HepG2 (cell line): Measurements from ENCODE around the gene UBTD2. TPM values are rescaled to one million over a fixed set of nuclear protein-coding genes. Genes with fewer than 3 reads are reported as not detected.
"Not testable (repeated sequence)": the region's sequence is repeated elsewhere in the genome, so short reads cannot be mapped to it uniquely, and the experiment has no call there.

Experiments used
- ATAC-seq: fragments of 200-7000 bp; cut with Tn5 transposase; 3 replicates; pipeline ENCODE4 v1.9.1; 2020; ENCODE audit warnings: mild to moderate bottlenecking, moderate library complexity
- BruUV-seq: library from RNA; stranded (reverse); fragments of 400-500 nt; replicated peaks from 2 replicates; lab custom pipeline; 2021; lab: Mats Ljungman, UMichigan
- CTCF ChIA-PET: fragments of 300-600 bp; formaldehyde crosslinking; extraction: SDS; loops from one replicate; lab custom pipeline; 2021; ENCODE audit warnings: low total read pairs, inconsistent platforms, low intra/inter-chr PET ratio; lab: Yijun Ruan, JAX
- POLR2A ChIA-PET: fragments of 350-600 bp; sonication (Branson Sonifier 250); formaldehyde crosslinking; loops from one replicate; lab custom pipeline; 2020; ENCODE audit warnings: antibody characterized with exemption, inconsistent platforms; lab: Yijun Ruan, JAX
- DNase-seq: peaks from one replicate; pipeline ENCODE4 v3.0.0-alpha.2; 2015; ENCODE audit warnings: low spot score
- FAIRE-seq: peaks from 3 replicates; lab custom pipeline; 2011; peaks lifted over from hg19 to GRCh38; lab: Jason Lieb, UNC
- H2AFZ ChIP-seq: one replicate; pipeline ENCODE4 v1.6.1; 2011; ENCODE audit warnings: low read length, inconsistent platforms
- H3K27ac ChIP-seq: fragments of 300-600 bp; 3 replicates; pipeline ENCODE4 v1.8.0; 2011; ENCODE audit warnings: mixed run types, mild to moderate bottlenecking, mixed read lengths, low read length, inconsistent platforms; ENCODE audit not compliant: insufficient read depth; ENCODE audit errors: extremely low read length
- H3K27me3 ChIP-seq, 2 experiments: fragments of 200-600 bp in 1 of 2; 2 replicates in 1 of 2; 3 replicates in 1 of 2; pipeline versions ENCODE4 v1.6.0 to v1.8.0; 2011; ENCODE audit warnings: low read length in 2 of 2, mild to moderate bottlenecking in 2 of 2, moderate library complexity in 2 of 2, inconsistent platforms in 1 of 2; ENCODE audit not compliant: insufficient read depth in 2 of 2, control insufficient read depth in 1 of 2
- H3K36me3 ChIP-seq, 2 experiments: fragments of 200-600 bp in 1 of 2; replicated peaks in 1 of 2; 2 replicates in 1 of 2; 3 replicates in 1 of 2; pipeline versions ENCODE4 v1.5.1 to v1.8.0; 2011; ENCODE audit warnings: low read length in 2 of 2, inconsistent platforms in 1 of 2; ENCODE audit not compliant: insufficient read depth in 2 of 2, control insufficient read depth in 1 of 2
- H3K4me1 ChIP-seq: 2 replicates; pipeline ENCODE4 v1.5.1; 2012; ENCODE audit warnings: low read length, inconsistent platforms; ENCODE audit not compliant: insufficient read depth
- H3K4me2 ChIP-seq: 2 replicates; pipeline ENCODE4 v1.6.0; 2011; ENCODE audit warnings: low read depth, low read length, inconsistent platforms
- H3K4me3 ChIP-seq, 3 experiments: fragments of 200-600 bp in 1 of 3; sonication (generic), shearing (Covaris generic) in 1 of 3; replicated peaks in 1 of 3; 2 replicates each; pipeline ENCODE4 v1.5.1; 2011 to 2016; ENCODE audit warnings: low read length in 3 of 3, inconsistent platforms in 2 of 3, low read depth in 2 of 3, mild to moderate bottlenecking in 2 of 3, control low read depth in 1 of 3, mixed read lengths in 1 of 3; ENCODE audit not compliant: insufficient read depth in 1 of 3
- H3K79me2 ChIP-seq: one replicate; pipeline ENCODE4 v1.6.1; 2011; ENCODE audit warnings: low read length, inconsistent platforms; ENCODE audit not compliant: insufficient read depth
- H3K9ac ChIP-seq: 2 replicates; pipeline ENCODE4 v1.6.0; 2011; ENCODE audit warnings: mild to moderate bottlenecking, low read depth, low read length, inconsistent platforms; ENCODE audit not compliant: insufficient read depth
- H3K9me3 ChIP-seq: 2 replicates; pipeline ENCODE4 v1.5.1; 2012; ENCODE audit warnings: mild to moderate bottlenecking, low read length
- H4K20me1 ChIP-seq: 2 replicates; pipeline ENCODE4 v1.6.0; 2011; ENCODE audit warnings: inconsistent platforms, mild to moderate bottlenecking, low read length, moderate library complexity; ENCODE audit not compliant: insufficient read depth
- LCORL ChIP-seq, 2 experiments: fragments of 450-650 bp in 1 of 2; sonication (generic) in 1 of 2; formaldehyde crosslinking in 1 of 2; IDR thresholded peaks; 2 replicates each; pipeline versions ENCODE4 v1.5.0 to v1.6.1; 2017 to 2020; ENCODE audit warnings: antibody characterized with exemption in 1 of 2, missing genetic modification reagents in 1 of 2
- MAX ChIP-seq: IDR thresholded peaks from 2 replicates; pipeline ENCODE4 v1.6.1; 2012; ENCODE audit warnings: inconsistent platforms
- THYN1 ChIP-seq: sonication (generic); formaldehyde crosslinking; IDR thresholded peaks from 2 replicates; pipeline ENCODE4 v1.8.1; 2023; ENCODE audit warnings: low read depth, mild to moderate bottlenecking, moderate library complexity, missing genetic modification reagents, borderline replicate concordance
- ZFP37 ChIP-seq: sonication (generic); formaldehyde crosslinking; IDR thresholded peaks from 2 replicates; pipeline ENCODE4 v1.4.0; 2020; ENCODE audit warnings: missing genetic modification reagents, borderline replicate concordance
- ZNF160 ChIP-seq: sonication (generic); formaldehyde crosslinking; IDR thresholded peaks from 2 replicates; pipeline ENCODE4 v1.8.0; 2022; ENCODE audit warnings: mild to moderate bottlenecking, inconsistent platforms, missing genetic modification reagents
- ZNF224 ChIP-seq: sonication (generic); formaldehyde crosslinking; IDR thresholded peaks from 2 replicates; pipeline ENCODE4 v1.5.0; 2020; ENCODE audit warnings: mild to moderate bottlenecking, missing genetic modification reagents
- ZNF30 ChIP-seq: sonication (generic); formaldehyde crosslinking; IDR thresholded peaks from 2 replicates; pipeline ENCODE4 v1.5.0; 2020; ENCODE audit warnings: mild to moderate bottlenecking, missing genetic modification reagents
- WGBS: methylation state at CpG from one replicate; pipeline ENCODE4 v1.1.6; 2017; ENCODE audit warnings: low lambda C conversion rate; 5-methylcytosine and 5-hydroxymethylcytosine counted together
- in situ Hi-C: cut with HindIII; loops from 2 replicates; pipeline ENCODE4 v1.10.0; 2017; ENCODE audit warnings: low pct_unique_long_range_greater_than_20kb; ENCODE audit not compliant: extremely low pct_ligation_motif_present
- intact Hi-C: fragments of 100-400 bp; cut with micrococcal nuclease; formaldehyde crosslinking; loops from one replicate; pipeline ENCODE4 v1.10.0; 2022; ENCODE audit not compliant: unreplicated experiment
- polyA plus RNA-seq, 8 experiments: library from polyadenylated mRNA; depleted of rRNA in 3 of 8; stranded (reverse) in 7 of 8; unstranded in 1 of 8; fragments of >200 nt; fragmentation: Illumina TruSeq in 4 of 8; extraction: Trizol in 4 of 8; gene quantifications; 2 replicates each; pipeline versions ENCODE4 v1.2.1 to v1.2.3, GENCODE V29; 2011 to 2016; ENCODE audit warnings: low read depth in 4 of 8, missing spikeins in 1 of 8, mixed read lengths in 1 of 8; ENCODE audit not compliant: insufficient read depth in 1 of 8
- total RNA-seq, 5 experiments: library from RNA; depleted of rRNA; stranded (reverse); fragments of >200 nt; fragmentation: Illumina TruSeq; extraction: Trizol; gene quantifications; 2 replicates each; pipeline ENCODE4 v1.2.3, GENCODE V29; 2016; ENCODE audit warnings: low read depth in 1 of 5
- TF ChIP-seq, protein P1 (sequence below): sonication (generic); formaldehyde crosslinking; IDR thresholded peaks from 2 replicates; pipeline ENCODE4 v1.4.0; 2020; ENCODE audit warnings: missing genetic modification reagents
- TF ChIP-seq, protein P2 (sequence below): sonication (generic); formaldehyde crosslinking; IDR thresholded peaks from 2 replicates; pipeline ENCODE4 v1.4.0; 2020; ENCODE audit warnings: missing genetic modification reagents

UBTD2 gene
- total and polyA plus RNA-seq, 2 of the 13 experiments (the other 11 are each of a cell fraction or from before 2014, with no cell fraction given) = 15.2 to 24.1 TPM

DNA sequence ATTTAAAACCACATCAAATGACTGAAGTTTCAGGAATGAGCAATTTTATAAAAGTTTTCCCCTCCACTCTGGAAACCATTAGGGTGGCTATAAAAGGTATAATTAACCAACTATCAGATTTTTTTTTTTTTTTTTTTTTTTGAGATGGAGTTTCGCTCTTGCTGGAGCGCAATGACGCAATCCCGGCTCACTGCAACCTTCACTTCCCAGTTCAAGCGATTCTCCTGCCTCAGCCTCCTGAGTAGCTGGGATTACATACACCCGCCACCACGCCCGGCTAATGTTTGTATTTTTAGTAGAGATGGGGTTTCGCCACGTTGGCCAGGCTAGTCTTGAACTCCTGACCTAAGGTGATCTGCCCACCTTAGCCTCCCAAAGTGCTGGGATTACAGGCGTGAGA lies 77.6 kb downstream of the UBTD2 start:
- H3K27ac ChIP-seq, CTCF ChIA-PET, H4K20me1 ChIP-seq, BruUV-seq, DNase-seq, ATAC-seq, H3K27me3 ChIP-seq, H3K9ac ChIP-seq, H3K4me2 ChIP-seq, H2AFZ ChIP-seq, H3K4me3 ChIP-seq, POLR2A ChIA-PET, H3K79me2 ChIP-seq, in situ Hi-C loops, H3K4me1 ChIP-seq, H3K9me3 ChIP-seq, FAIRE-seq: not testable (repeated sequence)
- H3K36me3 ChIP-seq = peaks cover 0 to 13% of the 10 kb centered on the region in 2 experiments; a peak in 1 of 5 replicates
- WGBS = 95% methylated on average over 11 of the region's 11 CpGs
- intact Hi-C loops = loop anchor here (5.0 kb wide), 1 partner anchor 76 kb away; the partner anchor contains the start of gene UBTD2

DNA sequence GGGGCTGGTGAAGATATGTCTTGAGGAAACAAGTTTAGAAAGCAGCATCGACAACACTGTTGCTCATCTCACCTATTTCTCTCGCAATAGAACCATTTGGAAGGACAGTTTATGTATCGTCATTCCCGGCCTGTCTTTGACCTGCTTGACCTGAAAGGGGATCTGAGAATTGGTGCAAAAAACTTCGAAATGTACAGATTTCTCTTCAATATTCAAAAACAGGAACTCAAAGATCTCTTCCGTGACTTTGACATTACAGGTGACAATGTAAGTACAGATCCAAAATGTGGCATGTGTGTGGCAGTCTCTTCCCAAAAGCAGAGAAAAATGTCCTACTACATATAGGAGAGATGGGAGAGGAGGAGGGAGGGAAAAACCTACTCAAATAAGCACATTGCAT lies 83.1 kb downstream of the UBTD2 start:
- Histone ChIP-seq H3K27ac (no peak overlapping the region), H3K36me3 (no peaks in the 10 kb centered on the region), H3K9ac (no peak overlapping the region), H4K20me1 (no peaks in the 10 kb centered on the region), H3K79me2 (no peaks in the 10 kb centered on the region), H3K4me3 (no peak overlapping the region), H3K4me2 (no peak overlapping the region), H3K27me3 (no peaks in the 10 kb centered on the region), H3K4me1 (no peaks in the 10 kb centered on the region), H3K9me3 (no peaks in the 10 kb centered on the region), H2AFZ (no peak overlapping the region)
- FAIRE-seq = no peak
- DNase-seq = no peak
- 87% methylated on average over 6 of the region's 6 CpGs for WGBS
- no TSS peak for BruUV-seq
- in situ Hi-C loops = no loop called here
- ChIA-PET POLR2A (no interaction called here), CTCF (no interaction called here)
- no peak for ATAC-seq
- intact Hi-C loops = no loop called here
- TF ChIP-seq MAX (no peak), ZFP37 (no peak), THYN1 (CRISPR knock-in tag) (no peak), ZNF30 (CRISPR knock-in tag) (no peak), ZNF224 (CRISPR knock-in tag) (no peak), ZNF160 (no peak), LCORL (IDR thresholded peaks at IDR 0.05) (no peak), LCORL (CRISPR knock-in tag; IDR thresholded peaks at IDR 0.05) (no peak)
- TF ChIP-seq, protein P1, sequence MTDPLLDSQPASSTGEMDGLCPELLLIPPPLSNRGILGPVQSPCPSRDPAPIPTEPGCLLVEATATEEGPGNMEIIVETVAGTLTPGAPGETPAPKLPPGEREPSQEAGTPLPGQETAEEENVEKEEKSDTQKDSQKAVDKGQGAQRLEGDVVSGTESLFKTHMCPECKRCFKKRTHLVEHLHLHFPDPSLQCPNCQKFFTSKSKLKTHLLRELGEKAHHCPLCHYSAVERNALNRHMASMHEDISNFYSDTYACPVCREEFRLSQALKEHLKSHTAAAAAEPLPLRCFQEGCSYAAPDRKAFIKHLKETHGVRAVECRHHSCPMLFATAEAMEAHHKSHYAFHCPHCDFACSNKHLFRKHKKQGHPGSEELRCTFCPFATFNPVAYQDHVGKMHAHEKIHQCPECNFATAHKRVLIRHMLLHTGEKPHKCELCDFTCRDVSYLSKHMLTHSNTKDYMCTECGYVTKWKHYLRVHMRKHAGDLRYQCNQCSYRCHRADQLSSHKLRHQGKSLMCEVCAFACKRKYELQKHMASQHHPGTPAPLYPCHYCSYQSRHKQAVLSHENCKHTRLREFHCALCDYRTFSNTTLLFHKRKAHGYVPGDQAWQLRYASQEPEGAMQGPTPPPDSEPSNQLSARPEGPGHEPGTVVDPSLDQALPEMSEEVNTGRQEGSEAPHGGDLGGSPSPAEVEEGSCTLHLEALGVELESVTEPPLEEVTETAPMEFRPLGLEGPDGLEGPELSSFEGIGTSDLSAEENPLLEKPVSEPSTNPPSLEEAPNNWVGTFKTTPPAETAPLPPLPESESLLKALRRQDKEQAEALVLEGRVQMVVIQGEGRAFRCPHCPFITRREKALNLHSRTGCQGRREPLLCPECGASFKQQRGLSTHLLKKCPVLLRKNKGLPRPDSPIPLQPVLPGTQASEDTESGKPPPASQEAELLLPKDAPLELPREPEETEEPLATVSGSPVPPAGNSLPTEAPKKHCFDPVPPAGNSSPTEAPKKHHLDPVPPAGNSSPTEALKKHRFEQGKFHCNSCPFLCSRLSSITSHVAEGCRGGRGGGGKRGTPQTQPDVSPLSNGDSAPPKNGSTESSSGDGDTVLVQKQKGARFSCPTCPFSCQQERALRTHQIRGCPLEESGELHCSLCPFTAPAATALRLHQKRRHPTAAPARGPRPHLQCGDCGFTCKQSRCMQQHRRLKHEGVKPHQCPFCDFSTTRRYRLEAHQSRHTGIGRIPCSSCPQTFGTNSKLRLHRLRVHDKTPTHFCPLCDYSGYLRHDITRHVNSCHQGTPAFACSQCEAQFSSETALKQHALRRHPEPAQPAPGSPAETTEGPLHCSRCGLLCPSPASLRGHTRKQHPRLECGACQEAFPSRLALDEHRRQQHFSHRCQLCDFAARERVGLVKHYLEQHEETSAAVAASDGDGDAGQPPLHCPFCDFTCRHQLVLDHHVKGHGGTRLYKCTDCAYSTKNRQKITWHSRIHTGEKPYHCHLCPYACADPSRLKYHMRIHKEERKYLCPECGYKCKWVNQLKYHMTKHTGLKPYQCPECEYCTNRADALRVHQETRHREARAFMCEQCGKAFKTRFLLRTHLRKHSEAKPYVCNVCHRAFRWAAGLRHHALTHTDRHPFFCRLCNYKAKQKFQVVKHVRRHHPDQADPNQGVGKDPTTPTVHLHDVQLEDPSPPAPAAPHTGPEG (CRISPR knock-in tag) = no peak
- TF ChIP-seq, protein P2, sequence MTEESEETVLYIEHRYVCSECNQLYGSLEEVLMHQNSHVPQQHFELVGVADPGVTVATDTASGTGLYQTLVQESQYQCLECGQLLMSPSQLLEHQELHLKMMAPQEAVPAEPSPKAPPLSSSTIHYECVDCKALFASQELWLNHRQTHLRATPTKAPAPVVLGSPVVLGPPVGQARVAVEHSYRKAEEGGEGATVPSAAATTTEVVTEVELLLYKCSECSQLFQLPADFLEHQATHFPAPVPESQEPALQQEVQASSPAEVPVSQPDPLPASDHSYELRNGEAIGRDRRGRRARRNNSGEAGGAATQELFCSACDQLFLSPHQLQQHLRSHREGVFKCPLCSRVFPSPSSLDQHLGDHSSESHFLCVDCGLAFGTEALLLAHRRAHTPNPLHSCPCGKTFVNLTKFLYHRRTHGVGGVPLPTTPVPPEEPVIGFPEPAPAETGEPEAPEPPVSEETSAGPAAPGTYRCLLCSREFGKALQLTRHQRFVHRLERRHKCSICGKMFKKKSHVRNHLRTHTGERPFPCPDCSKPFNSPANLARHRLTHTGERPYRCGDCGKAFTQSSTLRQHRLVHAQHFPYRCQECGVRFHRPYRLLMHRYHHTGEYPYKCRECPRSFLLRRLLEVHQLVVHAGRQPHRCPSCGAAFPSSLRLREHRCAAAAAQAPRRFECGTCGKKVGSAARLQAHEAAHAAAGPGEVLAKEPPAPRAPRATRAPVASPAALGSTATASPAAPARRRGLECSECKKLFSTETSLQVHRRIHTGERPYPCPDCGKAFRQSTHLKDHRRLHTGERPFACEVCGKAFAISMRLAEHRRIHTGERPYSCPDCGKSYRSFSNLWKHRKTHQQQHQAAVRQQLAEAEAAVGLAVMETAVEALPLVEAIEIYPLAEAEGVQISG (CRISPR knock-in tag) = no peak
